HG03442 (cell line): ENCODE data around the gene TBX6.
A peak's percentile ranks its signal among the peaks of the same experiment; 100 is the strongest.
"Not testable (repeated sequence)": the region's sequence is repeated elsewhere in the genome, so short reads cannot be mapped to it uniquely, and the experiment has no call there.

Source experiments
- ATAC-seq: cut with Tn5 transposase; IDR thresholded peaks from one replicate; pipeline ENCODE4 v1.9.1; 2021; ENCODE audit warnings: mild to moderate bottlenecking, moderate library complexity; ENCODE audit not compliant: unreplicated experiment

Gene TBX6

DNA sequence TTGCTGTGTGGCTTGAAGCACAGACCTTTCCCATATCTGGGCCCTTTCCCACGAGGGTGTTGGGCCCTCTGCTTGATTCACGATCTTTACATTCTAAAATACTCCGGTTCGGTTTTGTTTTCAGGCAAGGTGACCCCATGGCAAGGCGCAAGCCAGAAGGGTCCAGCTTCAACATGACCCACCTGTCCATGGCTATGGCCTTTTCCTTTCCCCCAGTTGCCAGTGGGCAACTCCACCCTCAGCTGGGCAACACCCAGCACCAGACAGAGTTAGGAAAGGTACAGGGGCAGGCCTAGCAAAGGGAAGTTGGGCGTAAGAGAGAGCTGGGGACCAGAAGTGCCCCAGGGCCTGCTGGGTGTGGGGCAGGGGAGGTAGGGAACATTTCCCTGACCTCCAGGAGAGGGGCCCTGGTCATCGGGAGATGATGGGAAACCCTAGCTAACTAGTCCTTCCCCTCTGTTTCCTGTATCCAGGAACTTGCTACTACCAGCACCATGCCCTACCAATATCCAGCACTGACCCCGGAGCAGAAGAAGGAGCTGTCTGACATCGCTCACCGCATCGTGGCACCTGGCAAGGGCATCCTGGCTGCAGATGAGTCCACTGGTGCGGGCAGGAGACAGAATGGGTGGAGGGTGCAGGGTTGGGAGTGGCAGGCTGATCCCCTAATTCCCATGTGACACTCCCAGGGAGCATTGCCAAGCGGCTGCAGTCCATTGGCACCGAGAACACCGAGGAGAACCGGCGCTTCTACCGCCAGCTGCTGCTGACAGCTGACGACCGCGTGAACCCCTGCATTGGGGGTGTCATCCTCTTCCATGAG is 24.8 kb downstream of the TBX6 start:
- ATAC-seq, result no peak

DNA sequence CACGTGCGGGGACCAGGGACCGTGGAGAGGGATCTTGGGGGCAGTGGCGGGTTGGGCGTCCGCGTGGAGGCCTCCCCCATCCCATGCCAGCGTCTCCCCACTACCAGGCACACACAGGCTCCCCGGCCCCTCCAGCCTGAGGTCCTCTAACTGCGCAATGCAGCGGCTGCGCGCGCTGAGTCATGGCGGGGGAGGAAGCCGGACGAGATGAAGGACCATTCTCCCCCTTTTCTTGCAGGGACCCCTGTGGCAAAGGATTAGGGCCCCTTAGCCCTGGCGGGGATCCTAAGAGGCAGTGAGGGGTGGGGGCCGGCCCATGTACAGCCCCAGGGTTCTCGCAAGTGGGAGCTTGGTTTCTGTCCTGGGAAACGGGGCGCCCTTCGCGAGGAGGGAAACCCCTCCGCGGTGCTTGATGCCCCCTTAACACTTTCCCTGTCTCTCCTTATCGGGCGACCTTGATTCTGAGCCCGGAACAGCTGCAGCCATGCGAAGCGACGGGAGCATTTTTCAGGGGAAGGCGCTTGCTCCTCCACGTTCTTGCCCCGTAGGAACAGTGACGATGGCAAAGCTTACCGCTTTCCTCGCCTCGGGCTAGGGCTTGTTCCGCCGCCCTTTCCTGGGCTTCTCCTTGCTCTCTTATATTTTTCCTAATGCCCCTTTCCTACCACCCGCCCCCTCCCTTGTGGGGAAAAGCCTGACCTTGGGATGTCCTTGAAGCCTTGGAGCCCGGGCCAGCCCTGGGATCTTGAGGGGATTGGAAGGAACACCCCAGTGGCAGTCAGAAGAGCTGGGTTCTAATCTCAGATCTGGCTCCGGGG is 25.6 kb downstream of the TBX6 start:
- ATAC-seq, result peak; percentile 1

DNA sequence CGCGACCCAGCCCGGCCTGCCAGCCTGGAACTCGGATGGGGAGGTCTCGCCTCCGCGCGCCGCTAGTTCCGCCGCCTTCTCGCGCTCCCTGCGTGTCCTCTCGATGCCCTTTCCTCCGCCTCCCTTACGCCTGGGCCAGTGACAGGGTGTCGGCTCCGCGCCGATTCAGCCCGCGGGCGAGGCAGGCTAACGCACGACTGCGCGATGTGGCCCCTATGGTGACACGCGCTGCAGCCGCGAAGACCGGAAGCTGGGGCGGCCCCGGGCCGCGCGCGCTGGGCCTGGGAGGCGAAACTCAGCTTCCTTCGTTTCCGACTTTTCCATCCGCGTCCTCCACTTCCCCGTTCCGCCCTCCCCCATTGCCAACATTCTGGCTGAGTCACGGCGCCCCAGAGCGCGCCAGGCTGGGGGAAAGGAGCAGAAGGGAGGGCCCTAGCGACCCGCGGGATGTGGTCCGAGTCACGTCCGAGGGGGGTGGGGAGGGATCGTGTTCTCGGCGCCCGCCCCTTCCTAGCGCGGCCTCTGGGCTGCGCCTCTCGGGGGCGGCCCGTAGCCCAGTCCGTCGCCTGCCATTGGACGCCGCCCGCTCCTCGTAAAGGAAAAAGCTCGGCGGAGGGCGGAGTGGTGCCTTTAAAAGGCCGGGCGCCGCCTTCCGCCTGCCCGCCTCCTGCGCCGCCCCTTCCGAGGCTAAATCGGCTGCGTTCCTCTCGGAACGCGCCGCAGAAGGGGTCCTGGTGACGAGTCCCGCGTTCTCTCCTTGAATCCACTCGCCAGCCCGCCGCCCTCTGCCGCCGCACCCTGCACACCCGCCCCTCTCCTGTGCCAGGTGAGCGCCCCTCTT is 26.4 kb downstream of the TBX6 start, which contains the start of gene ALDOA:
Gene ALDOA, plus strand, starts transcription at position 659 of the 841 bp plus-strand sequence. CDS start 1,138 bp downstream, outside the sequence.
- ATAC-seq, result peak; percentile 72

DNA sequence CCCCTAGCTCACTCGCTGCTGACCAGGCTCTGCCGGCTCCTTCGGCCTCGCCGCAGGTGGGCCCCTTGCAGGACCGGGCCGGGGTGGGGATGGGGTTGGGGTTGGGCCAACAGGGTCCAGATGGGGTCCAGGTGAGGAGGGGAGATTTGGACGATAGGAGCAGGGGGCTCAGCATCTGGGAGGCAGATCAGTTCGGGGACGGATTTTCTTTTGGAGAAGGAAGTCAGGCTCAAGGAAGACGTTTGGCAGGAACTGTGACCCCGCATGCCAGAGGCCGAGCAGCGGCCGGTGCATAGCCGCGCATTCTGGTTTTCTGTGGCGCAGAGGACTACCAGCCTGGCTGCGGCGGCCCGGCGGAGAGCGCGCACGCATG is 27.0 kb downstream of the TBX6 start:
- ATAC-seq, result no peak

DNA sequence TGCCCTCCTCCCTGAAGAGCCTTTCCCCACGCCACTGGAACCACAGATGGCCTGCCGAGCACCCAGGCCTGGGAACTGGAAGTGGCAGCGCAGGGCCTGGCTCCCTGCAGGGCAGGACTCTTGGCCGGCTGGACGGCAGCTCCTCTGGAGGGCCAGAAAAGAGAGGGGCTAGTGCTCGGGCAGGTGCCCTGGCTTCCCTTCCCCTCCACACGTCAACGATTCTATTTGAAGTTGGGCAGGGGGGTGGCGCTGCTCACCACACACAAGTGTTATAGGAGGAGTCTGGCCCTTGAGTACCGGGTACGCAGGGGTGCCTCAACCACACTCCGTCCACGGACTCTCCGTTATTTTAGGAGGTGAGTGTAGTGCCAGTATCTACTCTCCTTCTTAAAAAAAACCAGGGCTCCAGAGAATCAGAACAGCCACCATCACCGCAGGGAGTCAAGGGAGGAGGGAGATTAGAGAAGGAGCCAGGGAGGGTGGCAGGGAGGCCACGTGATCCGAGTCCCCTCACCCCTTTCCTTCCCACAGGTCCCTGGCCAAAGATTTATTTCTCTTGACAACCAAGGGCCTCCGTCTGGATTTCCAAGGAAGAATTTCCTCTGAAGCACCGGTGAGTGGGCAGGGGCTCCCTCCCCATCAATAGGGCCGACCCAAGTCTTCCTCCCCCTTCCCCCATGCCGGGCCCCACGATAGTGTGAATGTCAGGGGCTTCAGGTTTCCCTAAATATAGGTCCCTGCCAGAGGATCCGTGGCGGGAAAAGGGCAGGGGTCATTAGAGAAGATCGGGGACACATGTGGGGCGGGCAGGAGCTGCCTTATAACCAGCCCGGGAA is 27.6 kb downstream of the TBX6 start:
- no peak for ATAC-seq

DNA sequence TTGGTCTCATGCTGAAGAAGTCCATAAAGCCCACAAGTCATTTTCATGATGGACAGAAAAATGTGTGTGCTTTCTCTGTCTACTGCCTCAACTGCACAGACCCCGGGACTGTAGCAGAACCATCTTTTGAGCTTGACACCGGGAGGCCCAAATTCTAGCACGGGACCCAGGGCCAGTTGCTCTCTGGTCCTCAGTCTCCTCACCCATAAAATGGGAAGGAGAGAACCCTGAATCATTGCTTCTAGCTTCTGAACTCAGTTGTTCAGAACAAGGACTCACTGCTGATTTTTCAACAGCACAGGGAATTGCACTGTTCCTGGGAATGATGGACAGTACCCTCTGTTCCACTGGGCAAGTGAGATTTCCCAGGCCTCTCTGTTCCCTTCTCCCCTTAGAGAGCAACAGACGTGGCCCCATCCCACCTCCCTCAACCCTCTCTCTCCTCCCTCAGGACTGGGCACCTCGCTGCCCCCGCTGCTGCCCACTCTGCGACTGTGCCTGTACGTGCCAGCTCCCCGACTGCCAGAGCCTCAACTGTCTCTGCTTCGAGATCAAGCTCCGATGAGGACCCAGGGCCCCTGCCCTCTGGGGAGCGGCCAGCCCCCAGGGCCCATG is 28.3 kb downstream of the TBX6 start:
- no peak for ATAC-seq

DNA sequence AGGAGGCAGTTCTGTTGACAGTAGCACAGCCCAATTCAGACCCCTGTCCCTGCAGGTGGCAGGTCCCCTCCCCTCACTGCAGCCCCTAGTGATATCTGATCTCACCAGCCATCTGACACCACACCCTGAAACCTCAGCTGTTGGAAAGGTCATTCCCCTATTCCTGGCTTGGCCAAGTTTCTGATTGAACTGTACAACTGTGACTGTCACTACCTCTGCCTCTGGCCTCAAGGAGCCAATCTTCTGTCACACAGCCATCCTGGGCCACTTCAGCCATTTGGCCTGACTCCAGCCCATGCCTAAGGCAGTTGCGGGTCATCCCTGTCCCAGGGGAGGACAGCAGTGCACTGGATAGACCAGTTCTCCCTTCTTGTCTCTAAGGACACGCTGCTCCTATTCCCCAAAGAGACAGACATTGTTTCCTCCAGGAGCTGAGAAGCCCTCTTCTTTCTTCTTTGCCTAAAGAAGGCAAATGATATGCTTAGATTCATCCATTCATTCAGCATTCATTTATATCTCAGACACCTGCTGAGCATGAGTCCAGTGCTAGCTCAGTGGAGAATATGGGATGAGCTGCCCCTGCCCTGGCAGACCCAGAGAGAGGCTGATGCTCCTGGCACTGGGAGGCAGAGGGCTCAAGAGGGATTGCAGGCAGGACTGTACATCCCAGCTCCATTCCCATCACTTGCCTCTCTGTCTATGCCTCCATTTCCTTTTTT is 30.7 kb downstream of the TBX6 start:
- no peak for ATAC-seq

DNA sequence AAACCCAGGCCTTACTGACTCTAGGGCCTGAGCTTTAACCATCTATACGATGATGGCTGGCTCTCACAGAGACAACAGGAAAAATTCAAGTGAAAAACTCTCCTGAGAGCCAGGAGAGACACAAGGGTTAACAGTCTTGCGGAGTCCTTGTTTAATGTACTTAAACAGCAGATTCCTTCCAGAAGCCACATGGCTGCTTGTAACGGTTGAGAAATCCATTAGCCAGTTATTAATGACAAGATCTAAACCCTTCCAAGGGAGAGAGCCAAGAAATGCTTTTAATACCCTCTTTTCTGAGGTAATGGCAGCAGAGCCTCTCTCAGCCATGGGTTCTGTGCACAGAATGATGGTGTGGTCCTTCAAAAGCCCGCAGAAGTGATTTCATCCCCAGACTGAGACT is 31.4 kb downstream of the TBX6 start:
- no peak for ATAC-seq

DNA sequence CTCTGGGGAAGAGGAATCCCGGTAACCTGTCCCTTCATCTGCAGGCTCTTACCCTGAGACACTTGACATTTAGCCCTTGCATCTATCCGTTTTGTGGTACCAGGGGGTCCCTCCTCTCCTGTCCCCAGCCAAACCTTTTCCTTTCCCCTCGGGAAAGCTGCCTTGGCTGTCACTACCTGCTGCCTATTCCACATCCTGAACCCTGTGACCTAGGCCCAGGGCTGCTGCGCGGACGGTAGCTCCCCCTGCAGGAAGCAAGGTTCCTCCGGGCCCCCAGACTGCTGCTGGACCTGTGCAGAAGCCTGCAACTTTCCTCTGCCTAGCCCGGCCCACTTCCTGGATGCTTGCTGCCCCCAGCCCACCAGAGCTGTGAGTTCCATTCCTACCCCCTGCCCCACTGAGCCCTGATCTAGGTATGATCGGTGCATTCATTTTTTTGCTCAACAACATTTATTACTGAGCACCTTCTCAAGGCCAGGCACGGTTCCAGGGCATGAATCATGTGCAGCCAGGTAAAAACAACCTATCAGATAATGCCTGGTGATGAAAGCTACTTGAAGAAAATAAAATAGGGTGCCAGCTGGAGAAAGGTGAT is 36.7 kb downstream of the TBX6 start:
- no peak for ATAC-seq

DNA sequence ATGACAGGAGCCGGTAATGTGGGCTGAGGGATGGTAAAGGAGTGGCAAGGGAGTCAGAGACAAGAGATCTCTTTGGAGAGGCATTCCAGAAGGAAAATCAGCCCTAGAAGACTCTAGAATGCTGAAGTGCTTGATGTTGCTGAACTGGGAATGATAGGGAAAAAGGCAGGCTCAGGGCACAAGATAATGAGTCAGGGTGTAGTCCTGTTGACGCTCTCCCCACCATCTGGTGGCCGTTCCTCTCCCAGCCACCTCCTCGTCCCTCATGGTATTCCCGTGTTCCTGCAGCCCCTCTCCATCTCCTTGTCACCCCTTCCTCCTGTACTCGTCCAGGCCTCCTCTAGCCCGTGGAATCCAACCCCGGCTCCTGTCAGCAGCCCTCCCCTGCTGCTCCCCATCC is 37.3 kb downstream of the TBX6 start:
- no peak for ATAC-seq

DNA sequence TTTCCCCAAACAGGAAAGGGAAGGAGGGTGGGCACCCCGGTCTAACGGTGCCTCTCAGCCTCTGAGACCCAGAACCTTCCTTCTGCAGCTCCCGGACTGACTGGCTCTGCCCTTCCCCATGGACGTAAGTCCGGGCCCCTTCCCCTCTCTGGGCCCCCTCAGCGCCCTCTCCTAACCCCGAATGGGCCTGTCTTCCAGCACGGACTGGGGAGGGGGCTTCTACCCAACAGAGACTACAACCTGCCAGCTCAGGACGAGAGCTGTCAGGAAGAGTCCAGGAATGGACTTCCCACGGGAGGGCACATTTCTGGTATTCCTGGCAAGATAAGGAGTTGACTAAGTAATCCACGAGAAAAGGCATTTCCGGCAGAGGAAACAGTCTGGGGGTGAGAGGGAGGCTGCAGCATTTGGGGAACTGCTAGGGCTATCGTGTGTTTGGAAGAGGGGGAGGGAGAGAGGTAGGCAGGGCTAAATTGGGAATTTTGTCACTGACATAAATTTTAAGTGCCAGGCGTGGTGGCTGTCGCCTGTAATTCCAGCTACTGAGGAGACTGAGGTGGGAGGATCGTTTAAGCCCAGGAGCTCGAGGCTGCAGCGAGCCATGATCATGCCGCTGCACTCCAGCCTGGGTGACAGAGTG is 38.2 kb downstream of the TBX6 start:
- ATAC-seq, result peak; percentile 19

DNA sequence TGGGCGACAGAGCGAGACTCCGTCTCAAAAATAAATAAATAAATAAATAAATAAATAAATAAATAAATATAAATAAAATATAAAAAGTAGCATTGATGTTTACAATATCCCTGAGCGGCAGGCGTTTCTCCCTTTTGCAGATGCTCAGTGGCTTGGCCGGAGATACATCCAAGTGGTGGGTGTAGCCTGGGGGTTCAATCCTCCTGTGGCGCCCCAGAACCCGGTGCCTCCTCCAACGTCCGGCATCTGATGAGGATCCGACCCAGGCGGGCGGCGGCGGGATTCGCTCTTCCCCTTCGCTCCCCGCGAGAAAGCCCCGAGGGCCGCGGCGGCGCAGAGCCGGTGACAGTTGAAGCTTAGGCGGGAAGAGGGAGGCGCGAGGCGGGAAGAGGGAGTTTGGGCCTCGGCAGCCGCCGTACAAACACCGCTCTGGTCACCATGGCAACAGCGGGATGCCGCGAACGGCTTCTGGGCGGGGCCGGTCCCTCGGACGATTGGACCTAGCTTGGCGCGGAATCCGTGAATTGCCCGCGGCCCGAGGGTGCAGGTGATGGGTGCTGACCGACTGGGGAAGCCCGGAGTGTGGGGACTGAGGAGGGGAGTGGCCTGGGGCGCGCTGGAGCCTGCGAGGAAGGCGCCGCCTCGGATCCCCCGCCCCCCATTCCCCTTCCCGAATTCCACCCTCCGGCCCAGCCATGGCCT is 38.9 kb downstream of the TBX6 start:
- peak; percentile 81 for ATAC-seq

DNA sequence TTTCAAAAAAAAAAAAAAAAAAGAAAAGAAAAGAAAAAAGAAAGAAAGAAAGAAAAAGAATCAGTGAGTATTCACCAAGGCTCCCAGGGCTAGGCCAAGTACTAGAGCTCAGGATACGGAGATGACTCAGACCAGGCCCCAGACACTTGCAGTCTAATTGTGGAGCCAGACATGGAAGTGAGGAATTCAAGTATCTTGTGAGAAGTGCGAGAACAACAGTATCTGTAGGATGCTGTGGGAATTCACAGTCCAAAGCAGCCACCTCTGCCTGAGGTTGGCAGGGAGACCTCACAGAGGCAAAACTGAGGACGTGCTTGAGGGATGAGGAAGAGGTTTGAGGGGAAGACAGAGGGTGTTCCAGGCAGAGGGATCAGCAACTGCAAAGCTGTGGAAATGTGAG is 40.2 kb downstream of the TBX6 start:
- ATAC-seq, result no peak

DNA sequence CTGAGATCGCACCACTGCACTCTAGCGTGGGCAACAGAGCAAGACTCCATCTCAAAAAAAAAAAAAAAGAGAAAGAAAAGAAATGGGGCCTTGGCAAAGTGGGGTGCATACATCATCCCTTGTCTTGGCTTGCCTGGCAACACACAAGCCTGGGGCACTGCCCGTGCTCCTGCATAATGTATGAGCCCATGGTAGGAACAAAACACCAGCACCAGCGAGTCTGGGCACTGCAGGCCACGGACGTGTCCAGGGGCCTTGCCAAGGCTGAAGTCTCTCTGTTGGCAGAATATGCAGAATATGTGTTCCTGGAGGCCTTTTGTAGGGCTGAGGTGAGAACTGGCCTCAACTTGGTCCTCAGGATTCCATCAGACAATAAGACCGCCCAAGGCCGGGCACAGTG is 41.9 kb downstream of the TBX6 start:
- no peak for ATAC-seq

DNA sequence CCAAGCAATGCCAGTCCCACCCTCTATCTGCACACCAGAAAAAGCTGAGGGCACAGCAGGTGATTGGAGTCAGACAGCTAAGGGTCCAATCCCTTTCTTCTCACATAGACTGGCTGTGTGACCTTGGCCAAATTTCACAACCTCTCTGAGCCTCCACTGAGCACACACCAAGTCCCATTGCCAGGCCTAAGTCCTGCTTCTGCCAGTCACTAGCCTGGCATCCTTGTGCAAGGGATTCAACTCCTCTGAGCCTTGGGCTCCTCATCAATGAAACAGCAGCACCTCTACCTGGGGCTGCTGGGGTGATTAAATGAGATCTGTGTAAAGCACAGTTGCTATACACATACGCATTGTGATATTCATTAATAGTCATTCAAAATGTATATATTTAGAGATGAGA is 45.1 kb downstream of the TBX6 start:
- no peak for ATAC-seq

DNA sequence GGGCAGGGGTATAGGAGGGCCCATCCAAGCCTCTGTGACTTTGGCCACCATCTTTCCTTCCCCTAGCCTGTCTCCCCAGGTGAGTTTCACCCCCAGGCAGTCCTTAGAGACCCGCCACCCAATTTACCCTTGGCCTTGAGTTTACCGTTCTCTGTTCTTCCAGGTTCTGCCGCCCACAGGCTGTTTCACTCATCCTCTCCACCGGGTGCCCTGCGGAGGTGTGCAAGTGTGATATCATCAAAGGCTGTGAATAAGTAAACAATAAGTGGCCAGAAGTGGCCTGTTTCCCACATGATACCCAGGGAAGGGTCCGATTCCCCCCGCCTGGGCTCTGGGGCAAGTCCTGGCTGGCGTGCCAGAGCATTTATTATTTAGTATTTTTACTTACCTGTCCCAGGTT is 45.5 kb downstream of the TBX6 start:
- no peak for ATAC-seq

DNA sequence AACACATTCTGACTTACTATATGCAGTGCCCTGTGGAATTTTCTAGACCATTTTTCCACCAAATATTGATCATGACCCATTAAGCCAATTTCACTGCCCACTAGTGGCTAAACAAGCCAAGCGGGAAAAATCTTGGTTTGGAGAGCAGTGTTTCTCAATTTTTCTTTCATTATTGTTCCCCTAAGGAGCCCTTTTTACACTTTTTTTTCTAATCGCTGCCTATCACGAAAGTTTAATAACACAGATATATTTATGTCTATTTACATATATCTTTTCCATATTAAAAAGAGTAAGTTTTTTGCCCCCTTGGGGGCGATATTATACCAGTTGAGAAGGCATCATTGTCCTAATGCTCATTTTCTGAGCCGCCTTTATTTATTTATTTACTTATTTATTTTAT is 49.9 kb downstream of the TBX6 start:
- ATAC-seq, result no peak

DNA sequence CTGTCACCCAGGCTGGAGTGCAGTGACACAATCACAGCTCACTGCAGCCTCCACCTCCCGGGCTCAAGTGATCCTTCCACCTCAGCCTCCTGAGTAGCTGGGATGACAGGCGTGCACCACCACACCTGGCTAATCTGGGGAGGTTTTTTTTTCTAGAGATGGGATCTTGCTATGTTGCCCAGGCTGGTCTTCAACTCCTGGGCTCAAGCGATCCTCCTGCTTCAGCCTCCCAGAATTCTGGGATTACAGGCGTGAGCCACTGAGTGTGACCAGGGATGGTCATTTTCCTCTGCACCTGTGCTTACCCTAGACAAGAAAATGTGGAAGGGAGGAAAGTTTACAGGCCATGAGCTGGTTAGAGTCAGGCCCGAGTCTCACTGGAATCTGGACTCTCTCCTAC is 51.0 kb downstream of the TBX6 start:
- not testable (repeated sequence) for ATAC-seq
